Heart right ventricle (tissue), 16 donors: ENCODE results near the gene GSTM2. TPM values are rescaled to one million over a fixed set of nuclear protein-coding genes. Genes with fewer than 3 reads are reported as not detected.

Source experiments
- ATAC-seq, 8 donors: fragments of 200-7000 bp; cut with Tn5 transposase; one replicate each; pipeline ENCODE4 v1.9.1; 2020; ENCODE audit warnings: mild to moderate bottlenecking in 8 of 8, moderate library complexity in 8 of 8, moderate number of reproducible peaks in 1 of 8
- DNase-seq, 2 donors: peaks; one replicate each; pipeline ENCODE4 v3.0.0-alpha.2; 2020
- H3K27ac ChIP-seq, 10 donors: fragments of 200-600 bp; sonication (generic) in 2 of 10; one replicate each; pipeline versions ENCODE4 v1.5.0 to v1.8.0; 2020 to 2022; ENCODE audit warnings: mild to moderate bottlenecking in 3 of 10
- H3K27me3 ChIP-seq, 7 donors: fragments of 200-600 bp; one replicate each; pipeline ENCODE4 v1.8.0; 2021 to 2022; ENCODE audit warnings: mild to moderate bottlenecking in 2 of 7
- H3K36me3 ChIP-seq, 9 donors: fragments of 200-600 bp; sonication (generic) in 1 of 9; one replicate each; pipeline versions ENCODE4 v1.5.0 to v1.8.0; 2020 to 2022; ENCODE audit warnings: mild to moderate bottlenecking in 2 of 9
- H3K4me1 ChIP-seq, 9 donors: fragments of 200-600 bp; sonication (generic) in 1 of 9; one replicate each; pipeline versions ENCODE4 v1.5.0 to v1.8.0; 2020 to 2022; ENCODE audit warnings: mild to moderate bottlenecking in 4 of 9
- H3K4me3 ChIP-seq, 10 donors: fragments of 200-600 bp; sonication (generic) in 2 of 10; one replicate each; pipeline versions ENCODE4 v1.5.0 to v1.8.0; 2020 to 2022; ENCODE audit warnings: mild to moderate bottlenecking in 7 of 10, moderate library complexity in 2 of 10
- H3K9me3 ChIP-seq, 11 donors: fragments of 200-600 bp in 10 of 11; sonication (generic) in 2 of 11; one replicate each; pipeline versions ENCODE4 v1.5.0 to v1.8.0; 2013 to 2022; ENCODE audit warnings: mild to moderate bottlenecking in 2 of 11, control low read depth in 1 of 11, moderate library complexity in 1 of 11
- CTCF ChIP-seq, 9 donors: fragments of 200-600 bp; sonication (generic) in 2 of 9; IDR thresholded peaks; one replicate each; pipeline versions ENCODE4 v1.5.0 to v1.8.0; 2021 to 2022; ENCODE audit warnings: antibody characterized with exemption in 9 of 9, mild to moderate bottlenecking in 5 of 9, moderate library complexity in 1 of 9
- WGBS, 2 donors: extraction: QIAGEN DNeasy Blood & Tissue Kit; methylation state at CpG; one replicate each; pipeline ENCODE4 v1.1.7; 2013; ENCODE audit warnings: inconsistent platforms in 1 of 2; 5-methylcytosine and 5-hydroxymethylcytosine counted together
- intact Hi-C, 10 donors: fragments of 100-400 bp; cut with DNase I; formaldehyde crosslinking; loops; one replicate each; pipeline versions ENCODE4 v1.11.1 to v1.14.2; 2022
- polyA plus RNA-seq, 2 donors: library from polyadenylated mRNA; stranded (reverse); fragments of 200-250 nt; gene quantifications; one replicate each; pipeline ENCODE4 v1.2.3, GENCODE V29; 2013
- total RNA-seq, 10 donors: library from RNA; stranded (reverse); fragmentation: NEBNext Ultra II Directional in 3 of 10; extraction: Animal tissue kit (Norgen Biotek cat#: 25700) in 3 of 10; gene quantifications; one replicate each; pipeline versions ENCODE4 v1.2.1 to v1.2.4, GENCODE V29; 2021 to 2023
- donor health status: Arrhythmogenic right ventricular cardiomyopathy.
- donor health status: ischemic (EF 13 %, LVEDD 7.1; RV severe dilation, severe dysfunction).
- donor health status: healthy with polysubstance abuse.
- donor health status: DM: no; HTN: yes; CAD: no.
- donor health status: DM: no; HTN: no; CAD: no.
- donor health status: ischemic (EF 25% LVEDD 6.9; RV normal size, moderate dysfunction).
- donor health status: ischemic (EF 25% LVEDD 5.7; RV mildly dilated, moderate dysfunction).
- donor health status: healthy.
- donor health status: DM: yes; HTN: yes; CAD: no.
- donor health status: Ischemic cardiomyopathy.
- donor health status: ischemic (EF 35%, LVEDD 5.7; RV mildly dilated, moderate dysfunction).
- donor health status: nonischemic (EF 11% LVEDD 7.7; RV severe dilation, severe dysfunction).
- donor health status: DM: yes; HTN: yes; CAD: no.
- donor health status: PGD.
- donor health status: ischemic (EF 29% LVEDD 5.4; RV normal size, mild dysfunction).
- donor health status: nonischemic (EF 23%, LVEDD 6.1; RV moderate dilation, normal function).

The GSTM2 gene
- total and polyA plus RNA-seq, 12 donors, result 23.1 to 113 (median 68.1) TPM

GRCh38 chr1:109625601-109626560 lies 42.0 kb upstream of the GSTM2 start:
- H3K4me1 ChIP-seq, result peaks cover 9 to 46% (median 35%) of the 10 kb centered on the region in 9 donors
- DNase-seq, result no peak

GRCh38 chr1:109626682-109627408 lies 41.0 kb upstream of the GSTM2 start:
- Histone ChIP-seq H3K4me1 (peaks cover 5 to 38% (median 28%) of the 10 kb centered on the region in 9 donors), H3K27me3 (no peaks in the 10 kb centered on the region), H3K9me3 (no peaks in the 10 kb centered on the region), H3K27ac (no peak overlapping the region), H3K36me3 (peaks cover 0 to 59% (median 30%) of the 10 kb centered on the region in 9 donors), H3K4me3 (no peak overlapping the region)
- no peak for DNase-seq
- ATAC-seq, result no peak
- WGBS, 2 donors, result 94 to 97% methylated on average over 21 of the region's 21 CpGs
- no peak for TF ChIP-seq CTCF (IDR thresholded peaks at IDR 0.05)
- intact Hi-C loops, result loop anchor here in 4 of 10 donors (5.0 kb wide), 2 partner anchors 80 to 85 kb away; partner anchors contain the start of gene GNAI3 (in 2 of the 4)

More at GRCh38 chr1:109625601-109626560, 42.0 kb upstream of the GSTM2 start:
- 81% methylated on average over 32 of the region's 32 CpGs for WGBS, 2 donors
- ATAC-seq, result no peak
- no peak overlapping the region for H3K27ac ChIP-seq
- intact Hi-C loops, result loop anchor here in 4 of 10 donors (5.0 kb wide), 2 partner anchors 79 to 84 kb away; partner anchors contain the start of gene GNAI3 (in 2 of the 4)
- H3K4me3 ChIP-seq, result no peak overlapping the region
- H3K9me3 ChIP-seq, result no peaks in the 10 kb centered on the region
- no peaks in the 10 kb centered on the region for H3K27me3 ChIP-seq
- no peak for TF ChIP-seq CTCF (IDR thresholded peaks at IDR 0.05)
- peaks cover 0 to 50% (median 22%) of the 10 kb centered on the region in 9 donors for H3K36me3 ChIP-seq

- Histone ChIP-seq H3K36me3 (peaks cover 0 to 64% (median 30%) of the 10 kb centered on the region in 9 donors), H3K27me3 (no peaks in the 10 kb centered on the region), H3K4me3 (no peak overlapping the region), H3K4me1 (peaks cover 6 to 38% (median 20%) of the 10 kb centered on the region in 9 donors), H3K27ac (no peak overlapping the region), H3K9me3 (no peaks in the 10 kb centered on the region)
- no peak for ATAC-seq
- 93 to 94% methylated on average over 23 of the region's 23 CpGs for WGBS, 2 donors
- intact Hi-C loops, result loop anchor here in 4 of 10 donors (2.0 to 5.0 kb wide), 3 partner anchors 41 to 86 kb away; partner anchors contain the start of gene GNAI3 (in 2 of the 4)
- DNase-seq, result no peak
- TF ChIP-seq CTCF (IDR thresholded peaks at IDR 0.05), result no peak
Observed at GRCh38 chr1:109627692-109628399, 40.0 kb upstream of the GSTM2 start.
